ENCODE data around the gene CCDC192.

Gene CCDC192

DNA sequence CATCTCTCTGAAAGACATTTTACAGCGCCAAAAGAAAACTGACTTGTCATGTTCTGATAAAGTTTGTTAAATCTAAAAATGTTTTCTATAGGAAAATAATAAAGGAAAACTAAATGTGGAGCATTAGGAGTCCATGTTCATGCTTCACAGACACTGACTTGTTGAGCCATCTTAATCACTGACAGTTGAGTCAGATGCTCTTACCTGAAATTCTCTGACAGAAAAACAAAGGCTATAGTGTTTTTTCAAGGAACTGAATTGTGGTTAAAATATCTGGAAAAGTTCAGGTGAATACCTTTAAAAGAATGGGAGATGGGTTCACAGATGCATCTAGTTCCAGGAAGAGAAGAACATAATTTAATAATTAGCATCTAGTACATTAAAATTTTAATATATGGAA is 266.9 kb downstream of the CCDC192 start:
- DNase-seq (ENCODE audit: insufficient read length, low spot score) (no peak), FAIRE-seq (no peak)

DNA sequence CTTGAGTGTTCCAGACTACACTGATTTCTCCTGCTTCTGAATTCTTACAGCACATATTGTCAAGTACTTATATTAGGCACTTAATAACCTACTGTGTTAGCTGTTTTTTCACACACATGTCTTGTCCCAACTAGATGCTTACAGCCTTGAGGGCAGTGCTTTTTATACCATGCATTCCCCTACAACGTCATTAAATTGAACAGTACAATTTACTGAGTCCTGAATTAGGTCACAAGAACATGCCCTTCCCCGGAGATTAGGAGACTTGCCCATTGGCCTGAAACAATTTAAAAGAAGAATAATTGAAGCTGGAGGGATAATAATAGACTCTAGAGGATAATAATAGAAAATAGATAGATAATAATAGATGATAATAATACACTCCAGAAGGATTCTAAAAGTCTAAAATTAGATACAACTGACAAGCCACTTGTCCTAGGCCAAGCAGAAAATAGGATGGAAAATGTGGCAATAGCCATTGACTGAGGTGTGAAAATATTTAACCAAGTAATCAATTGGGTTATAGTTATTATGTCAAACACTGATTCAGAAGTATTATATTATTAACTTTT is 267.7 kb downstream of the CCDC192 start:
- no peak for FAIRE-seq
- DNase-seq (ENCODE audit: insufficient read length, low spot score): no peak

DNA sequence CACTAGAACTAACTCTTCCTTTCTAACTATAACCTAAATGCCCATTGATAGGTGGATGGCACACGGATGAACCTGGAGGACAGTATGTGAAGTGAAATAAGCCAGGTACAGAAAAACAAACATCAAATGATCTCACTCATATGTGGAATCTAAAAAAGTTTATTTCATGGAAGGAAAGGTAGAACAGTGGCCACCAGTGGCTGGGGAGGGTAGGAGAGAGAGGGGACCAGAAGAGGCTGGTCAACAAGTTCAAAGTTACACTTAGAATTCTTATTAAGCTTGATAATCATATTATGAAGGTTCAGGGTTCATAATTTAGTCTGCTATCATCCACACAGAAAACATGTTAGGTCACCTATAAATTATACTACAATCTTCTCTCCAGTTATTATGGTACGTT is 272.8 kb downstream of the CCDC192 start:
- FAIRE-seq (peak; percentile 28), DNase-seq (ENCODE audit: insufficient read length, low spot score) (no peak)

DNA sequence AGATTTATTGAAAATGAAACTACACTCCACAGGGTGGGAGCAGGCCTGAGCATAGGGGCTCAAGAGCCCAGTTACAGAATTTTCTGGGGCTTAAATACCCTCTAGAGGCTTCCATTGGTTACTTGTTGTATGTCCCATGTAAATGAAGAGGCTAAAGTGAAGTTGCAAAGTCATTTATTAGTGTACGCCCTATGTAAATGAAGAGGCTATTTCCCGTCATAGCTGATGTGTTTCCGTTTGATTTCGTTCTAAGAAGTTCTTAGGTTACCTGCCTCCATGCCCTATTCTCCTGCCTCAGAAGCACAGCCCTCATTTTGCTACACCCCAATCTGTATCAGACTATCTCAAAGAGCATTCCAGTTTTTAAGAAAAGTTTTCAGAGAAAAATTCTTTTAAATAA is 273.3 kb downstream of the CCDC192 start:
- no peak for FAIRE-seq
- no peak for DNase-seq (ENCODE audit: insufficient read length, low spot score)

DNA sequence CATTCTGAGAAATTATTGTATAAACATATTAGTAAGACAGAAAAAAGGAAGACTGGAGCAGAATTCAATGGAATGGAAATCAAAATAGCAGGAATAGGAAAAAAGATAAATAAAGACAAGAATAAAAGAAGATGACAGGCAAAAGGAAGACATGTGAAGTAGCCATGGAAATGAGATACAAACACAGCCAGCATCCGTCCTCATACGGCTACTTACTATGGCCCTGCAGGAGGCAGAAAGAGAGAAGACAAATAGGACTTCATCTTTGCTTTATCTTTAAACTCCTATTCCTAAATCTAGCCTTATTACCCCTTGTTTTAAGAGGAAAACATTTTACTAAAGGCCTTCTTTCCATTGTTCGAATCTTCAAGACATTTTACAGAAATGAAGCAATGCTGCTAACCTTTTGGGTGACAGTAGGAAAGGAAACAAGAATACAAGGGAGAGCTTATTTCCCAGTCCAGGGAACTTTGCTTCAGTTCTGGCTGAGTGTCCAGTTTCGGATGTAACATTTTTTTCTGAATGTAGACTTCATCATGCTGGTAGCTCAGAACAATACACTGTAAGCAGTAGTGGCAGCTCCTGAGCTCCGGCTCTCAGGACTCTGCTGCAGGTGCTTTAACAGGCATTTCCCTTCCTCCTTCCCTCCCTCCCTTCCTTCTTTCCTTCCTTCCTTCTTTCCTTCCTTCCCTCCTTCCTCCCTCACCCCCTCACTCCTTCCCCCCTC is 274.0 kb downstream of the CCDC192 start:
- DNase-seq (ENCODE audit: insufficient read length, low spot score): no peak
- FAIRE-seq: no peak

DNA sequence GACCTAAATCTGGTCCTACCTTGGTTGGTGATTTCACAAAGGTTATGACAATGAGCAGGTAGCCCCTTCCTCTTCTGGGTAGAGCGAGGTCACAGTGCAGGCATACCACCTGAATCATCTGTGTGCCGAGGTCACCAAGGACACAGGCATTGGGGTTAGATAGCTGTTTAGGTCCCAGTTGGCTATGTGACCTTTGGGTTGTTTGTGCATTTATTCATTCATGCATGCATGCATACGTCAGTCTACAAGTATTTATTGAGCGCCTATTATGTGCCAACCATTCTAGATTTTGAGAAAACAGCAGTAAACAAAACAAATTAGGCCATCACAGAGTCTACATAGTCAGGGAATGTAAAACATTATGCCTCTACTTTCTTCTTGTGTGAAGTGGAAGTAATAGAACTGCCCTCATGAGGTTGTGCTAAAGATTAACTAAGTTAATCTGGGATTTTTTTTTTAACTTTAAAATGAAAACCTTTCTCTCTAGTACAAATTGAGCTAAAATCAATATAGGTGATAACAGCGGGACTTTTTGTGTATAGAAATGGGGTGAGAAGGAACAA is 275.6 kb downstream of the CCDC192 start:
- DNase-seq (ENCODE audit: insufficient read length, low spot score): no peak

DNA sequence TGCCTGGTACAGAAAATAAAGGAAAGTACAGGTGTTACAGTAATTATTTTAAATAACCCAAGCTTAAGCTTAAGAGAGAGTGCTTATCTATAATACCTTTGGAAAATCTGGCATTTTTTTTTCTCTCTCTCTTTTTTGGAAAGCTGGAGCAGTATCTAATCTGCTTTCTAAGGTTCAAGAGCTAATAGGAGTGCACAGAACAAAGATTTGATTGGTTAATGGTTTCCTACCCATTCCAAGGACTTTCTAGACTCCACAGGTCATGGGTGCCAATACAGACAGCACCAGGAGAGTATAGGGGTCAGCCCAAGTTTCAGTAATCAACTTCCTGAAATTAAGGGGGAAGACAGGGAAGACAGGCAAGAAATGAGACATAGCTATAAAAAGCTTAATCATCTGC is 276.3 kb downstream of the CCDC192 start:
- FAIRE-seq (no peak), DNase-seq (ENCODE audit: insufficient read length, low spot score) (no peak)

More for the DNA sequence above, 275.6 kb downstream of the CCDC192 start:
- no peak for FAIRE-seq

DNA sequence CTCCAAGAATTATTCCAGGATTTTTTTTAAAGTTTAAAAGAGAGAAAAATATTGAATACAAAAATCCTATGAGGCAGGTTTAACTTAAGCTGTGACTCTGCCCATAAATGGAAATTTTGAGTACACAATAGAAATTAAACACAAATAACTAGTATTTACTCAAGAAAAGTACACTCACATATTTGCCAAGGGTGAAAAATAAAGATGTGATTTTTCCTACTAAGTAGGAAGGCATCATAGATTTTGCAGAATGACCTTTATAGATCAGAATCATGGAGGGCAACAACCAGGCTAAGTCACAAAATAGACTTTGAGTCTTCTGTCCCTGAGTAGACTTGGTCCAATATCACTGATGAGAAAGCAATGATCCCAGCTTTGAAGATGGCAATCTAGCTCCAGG is 277.7 kb downstream of the CCDC192 start:
- FAIRE-seq (no peak), DNase-seq (ENCODE audit: insufficient read length, low spot score) (no peak)

DNA sequence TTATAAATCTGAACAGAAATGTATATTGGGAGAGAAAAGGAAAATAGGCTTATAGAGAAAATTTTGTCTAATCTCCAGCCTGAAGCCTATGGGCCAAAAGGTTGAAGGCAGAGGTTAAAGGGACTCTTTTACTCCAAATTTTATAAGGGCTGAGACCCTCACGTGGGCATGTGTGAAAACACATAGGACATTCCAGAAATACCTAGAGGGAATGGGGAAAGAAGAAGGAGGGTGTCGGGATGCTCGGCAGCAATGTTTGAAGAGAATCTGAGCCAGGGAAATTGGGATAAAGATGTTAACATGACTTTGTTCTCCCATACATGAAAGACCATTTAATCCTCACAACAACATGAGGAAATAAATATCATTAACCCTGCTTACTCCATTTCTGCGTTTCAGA is 278.3 kb downstream of the CCDC192 start:
- FAIRE-seq (no peak), DNase-seq (ENCODE audit: insufficient read length, low spot score) (no peak)

DNA sequence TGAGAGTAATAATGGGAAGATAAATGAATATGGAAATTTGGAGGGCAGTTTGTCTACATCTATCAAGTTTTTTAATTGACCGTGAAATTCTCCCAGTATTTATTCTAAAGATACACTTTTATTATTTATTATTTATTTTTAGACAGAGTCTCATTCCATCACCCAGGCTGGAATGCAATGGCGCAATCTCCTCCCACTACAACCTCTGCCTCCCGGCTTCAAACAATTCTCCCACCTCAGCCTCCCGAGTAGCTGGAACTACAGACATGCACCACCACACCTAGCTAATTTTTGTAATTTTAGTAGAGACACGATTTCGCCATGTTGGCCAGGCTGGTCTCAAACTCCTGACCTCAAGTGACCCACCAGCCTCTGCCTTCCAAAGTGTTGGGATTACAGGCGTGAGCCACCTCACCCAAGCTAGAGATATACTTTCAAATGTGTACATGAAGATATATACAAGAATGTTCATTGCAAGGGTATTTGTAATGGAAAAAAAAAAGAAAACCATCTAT is 282.7 kb downstream of the CCDC192 start:
- no peak for FAIRE-seq
- DNase-seq (ENCODE audit: insufficient read length, low spot score): no peak

DNA sequence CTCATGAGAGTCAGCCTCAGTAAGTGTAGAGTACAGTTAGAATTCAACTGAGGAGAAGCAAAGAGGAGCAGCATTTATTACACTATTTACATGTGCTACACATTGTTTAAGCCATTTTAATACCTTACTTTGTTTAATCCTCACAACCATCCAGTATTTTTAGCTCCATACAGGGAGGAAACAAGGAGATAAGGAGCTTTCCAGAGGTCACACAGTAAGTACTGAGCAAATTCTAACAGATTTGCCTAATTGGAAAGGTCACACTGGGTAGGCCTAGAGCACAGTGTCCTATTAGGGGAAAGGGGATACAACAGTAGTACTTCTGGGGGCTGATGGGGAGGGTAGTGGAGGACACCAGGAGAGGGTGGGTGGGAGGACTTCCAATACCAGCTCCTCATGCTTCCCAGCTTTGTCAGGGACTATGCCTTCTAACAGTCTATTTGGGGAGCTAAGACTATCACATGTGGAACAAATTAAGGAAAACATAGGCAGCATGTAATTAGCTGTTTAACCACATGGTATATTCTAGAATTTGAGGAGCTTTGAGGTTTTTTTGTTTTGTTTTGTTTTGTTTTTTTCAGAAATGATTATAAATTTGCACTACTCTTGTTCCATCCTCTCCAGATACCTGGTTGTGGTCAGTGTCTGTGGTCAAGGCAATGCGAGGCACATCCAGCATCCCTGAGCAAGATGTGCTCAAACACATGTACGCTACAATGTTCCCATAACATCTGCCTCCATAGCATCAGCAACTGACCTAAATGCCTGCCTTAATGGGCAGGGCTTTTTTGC is 284.4 kb downstream of the CCDC192 start:
- DNase-seq (ENCODE audit: insufficient read length, low spot score): no peak
- no peak for FAIRE-seq

DNA sequence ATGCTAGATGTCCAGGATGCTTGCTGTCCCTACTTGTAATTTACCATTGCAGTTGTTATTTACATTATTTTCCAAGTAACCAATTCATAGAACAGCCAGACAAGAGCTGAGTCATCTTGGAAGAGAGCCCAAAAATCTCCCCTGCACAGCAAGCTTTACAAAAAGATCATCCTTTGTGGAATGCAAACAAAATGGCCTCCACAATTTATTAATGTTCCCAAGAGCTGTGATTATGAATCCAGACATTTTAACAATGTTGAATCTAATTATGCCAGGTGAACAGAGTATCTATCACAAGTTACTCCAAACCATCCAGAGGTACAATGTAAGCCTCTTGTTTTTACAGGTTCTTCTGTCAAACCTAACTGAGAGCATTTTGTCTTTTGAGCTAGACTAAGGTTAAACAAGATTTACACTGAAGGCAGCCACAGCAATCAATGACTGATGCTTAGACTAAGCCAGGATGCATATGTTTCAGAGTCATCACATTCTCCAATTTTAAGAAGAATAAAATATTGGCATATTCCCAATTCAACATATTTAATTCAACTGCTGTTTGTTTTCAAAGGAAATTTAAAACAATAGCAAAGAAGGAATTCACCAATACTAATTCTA is 285.1 kb downstream of the CCDC192 start:
- FAIRE-seq (peak; percentile 35), DNase-seq (ENCODE audit: insufficient read length, low spot score) (no peak)
